A673 (cell line): Measurements from ENCODE around the gene VGLL2. TPM values are rescaled to one million over a fixed set of nuclear protein-coding genes. Genes with fewer than 3 reads are reported as not detected.

ENCODE experiments used
- BruUV-seq: library from RNA; stranded (reverse); fragments of 400-500 nt; replicated peaks from 2 replicates; lab custom pipeline; 2021; lab: Mats Ljungman, UMichigan
- CTCF ChIA-PET: fragments of 300-600 bp; sonication (Branson Sonifier 250); formaldehyde crosslinking; loops from one replicate; lab custom pipeline; 2022; ENCODE audit warnings: antibody characterized with exemption; lab: Charles Lee
- POLR2A ChIA-PET: fragments of 300-600 bp; sonication (Branson Sonifier 250); formaldehyde crosslinking; loops from one replicate; lab custom pipeline; 2022; ENCODE audit warnings: antibody characterized with exemption; ENCODE audit not compliant: low non-redundant PET; lab: Charles Lee
- DNase-seq: peaks from one replicate; pipeline ENCODE4 v3.0.0-alpha.2; 2015; ENCODE audit warnings: low spot score
- H3K27ac ChIP-seq: fragments of 200-600 bp; sonication (generic); 2 replicates; pipeline ENCODE4 v1.5.1; 2016; ENCODE audit warnings: mixed run types, low read depth, mild to moderate bottlenecking, mixed read lengths, antibody characterized with exemption, low read length; ENCODE audit not compliant: poor library complexity, severe bottlenecking
- H3K27me3 ChIP-seq: fragments of 200-600 bp; sonication (generic); replicated peaks from 2 replicates; pipeline ENCODE4 v1.6.1; 2017; ENCODE audit warnings: mixed run types, low read depth, mild to moderate bottlenecking, mixed read lengths, antibody characterized with exemption, low read length; ENCODE audit not compliant: insufficient read depth, poor library complexity
- H3K36me3 ChIP-seq: fragments of 200-600 bp; sonication (generic); 2 replicates; pipeline ENCODE4 v1.6.1; 2016; ENCODE audit warnings: mixed run types, mild to moderate bottlenecking, mixed read lengths, antibody characterized with exemption, low read length; ENCODE audit not compliant: insufficient read depth, poor library complexity, severe bottlenecking
- H3K4me1 ChIP-seq: fragments of 200-600 bp; sonication (generic); 2 replicates; pipeline ENCODE4 v1.6.1; 2017; ENCODE audit warnings: mixed run types, mild to moderate bottlenecking, mixed read lengths, antibody characterized with exemption, low read length; ENCODE audit not compliant: insufficient read depth, poor library complexity, severe bottlenecking
- H3K4me3 ChIP-seq: fragments of 200-600 bp; sonication (generic); 2 replicates; pipeline ENCODE4 v1.5.1; 2016; ENCODE audit warnings: low read depth, mixed run types, mild to moderate bottlenecking, mixed read lengths, low read length; ENCODE audit not compliant: poor library complexity, severe bottlenecking
- H3K9me3 ChIP-seq: fragments of 200-600 bp; sonication (generic); 2 replicates; pipeline ENCODE4 v1.6.1; 2016; ENCODE audit warnings: mixed run types, low read depth, mild to moderate bottlenecking, mixed read lengths, antibody characterized with exemption, low read length; ENCODE audit not compliant: poor library complexity, severe bottlenecking
- EZH2 ChIP-seq: fragments of 200-600 bp; sonication (generic); IDR thresholded peaks from 2 replicates; pipeline ENCODE4 v1.6.1; 2017; ENCODE audit warnings: borderline replicate concordance, low read depth, mild to moderate bottlenecking, mixed read lengths, antibody characterized with exemption, low read length; ENCODE audit not compliant: poor library complexity, severe bottlenecking
- intact Hi-C: fragments of 100-400 bp; cut with micrococcal nuclease; formaldehyde crosslinking; loops from one replicate; pipeline ENCODE4 v1.10.0; 2022; ENCODE audit not compliant: unreplicated experiment
- total RNA-seq: library from RNA; stranded (reverse); gene quantifications from 2 replicates; pipeline ENCODE4 v1.2.3, GENCODE V29; 2021
- TF ChIP-seq, protein P1 (sequence below): fragments of 300-800, 200-600 bp; sonication (generic); conservative IDR thresholded peaks from 2 replicates; pipeline ENCODE4 v1.5.1; 2017; ENCODE audit warnings: low read depth, mild to moderate bottlenecking, antibody characterized with exemption, low read length, moderate library complexity, mixed read lengths

The VGLL2 gene
- total RNA-seq, 1 experiment from 2014 or later: not detected

DNA sequence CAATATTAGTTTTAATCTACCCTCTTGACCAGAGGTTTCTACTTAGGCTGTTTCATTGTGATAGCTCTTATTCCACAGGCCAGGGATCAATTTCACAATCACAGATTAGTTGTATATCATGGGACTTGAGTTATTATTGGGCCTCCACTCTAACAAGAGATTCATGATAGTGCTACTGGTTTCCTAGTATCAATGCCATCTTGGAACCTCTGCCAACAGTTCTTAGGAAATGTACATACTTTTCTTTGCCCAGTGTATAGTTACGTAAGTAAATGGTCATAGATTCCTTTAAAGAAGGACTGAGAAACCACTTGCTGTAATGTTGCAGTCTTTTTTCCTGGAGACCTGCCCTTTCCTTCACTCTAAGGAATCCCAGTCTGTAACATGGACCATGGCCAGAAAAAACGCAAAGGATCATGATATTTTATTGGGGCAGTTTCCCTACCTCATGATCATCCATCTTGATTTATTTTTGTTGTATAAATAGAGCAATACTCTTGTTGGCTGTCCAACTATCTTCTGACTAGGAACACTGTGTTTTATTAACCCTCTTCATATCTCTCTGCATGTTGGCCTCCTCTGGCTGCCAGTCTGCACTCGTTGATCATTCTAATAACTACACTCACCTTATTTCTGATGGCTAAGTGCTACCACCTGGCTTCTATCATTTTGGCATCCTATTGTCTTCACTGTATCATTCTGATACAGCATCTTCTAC is 38.0 kb upstream of the VGLL2 start:
- Histone ChIP-seq H3K27me3 (no peaks in the 10 kb centered on the region), H3K9me3 (no peaks in the 10 kb centered on the region), H3K27ac (no peak overlapping the region), H3K4me1 (no peaks in the 10 kb centered on the region), H3K36me3 (no peaks in the 10 kb centered on the region), H3K4me3 (no peak overlapping the region)
- BruUV-seq: no TSS peak
- POLR2A ChIA-PET: no interaction called here
- intact Hi-C loops: no loop called here
- no peak for DNase-seq
- TF ChIP-seq EZH2: no peak
- TF ChIP-seq, protein P1, sequence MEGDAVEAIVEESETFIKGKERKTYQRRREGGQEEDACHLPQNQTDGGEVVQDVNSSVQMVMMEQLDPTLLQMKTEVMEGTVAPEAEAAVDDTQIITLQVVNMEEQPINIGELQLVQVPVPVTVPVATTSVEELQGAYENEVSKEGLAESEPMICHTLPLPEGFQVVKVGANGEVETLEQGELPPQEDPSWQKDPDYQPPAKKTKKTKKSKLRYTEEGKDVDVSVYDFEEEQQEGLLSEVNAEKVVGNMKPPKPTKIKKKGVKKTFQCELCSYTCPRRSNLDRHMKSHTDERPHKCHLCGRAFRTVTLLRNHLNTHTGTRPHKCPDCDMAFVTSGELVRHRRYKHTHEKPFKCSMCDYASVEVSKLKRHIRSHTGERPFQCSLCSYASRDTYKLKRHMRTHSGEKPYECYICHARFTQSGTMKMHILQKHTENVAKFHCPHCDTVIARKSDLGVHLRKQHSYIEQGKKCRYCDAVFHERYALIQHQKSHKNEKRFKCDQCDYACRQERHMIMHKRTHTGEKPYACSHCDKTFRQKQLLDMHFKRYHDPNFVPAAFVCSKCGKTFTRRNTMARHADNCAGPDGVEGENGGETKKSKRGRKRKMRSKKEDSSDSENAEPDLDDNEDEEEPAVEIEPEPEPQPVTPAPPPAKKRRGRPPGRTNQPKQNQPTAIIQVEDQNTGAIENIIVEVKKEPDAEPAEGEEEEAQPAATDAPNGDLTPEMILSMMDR: no peak
- CTCF ChIA-PET: no interaction called here

DNA sequence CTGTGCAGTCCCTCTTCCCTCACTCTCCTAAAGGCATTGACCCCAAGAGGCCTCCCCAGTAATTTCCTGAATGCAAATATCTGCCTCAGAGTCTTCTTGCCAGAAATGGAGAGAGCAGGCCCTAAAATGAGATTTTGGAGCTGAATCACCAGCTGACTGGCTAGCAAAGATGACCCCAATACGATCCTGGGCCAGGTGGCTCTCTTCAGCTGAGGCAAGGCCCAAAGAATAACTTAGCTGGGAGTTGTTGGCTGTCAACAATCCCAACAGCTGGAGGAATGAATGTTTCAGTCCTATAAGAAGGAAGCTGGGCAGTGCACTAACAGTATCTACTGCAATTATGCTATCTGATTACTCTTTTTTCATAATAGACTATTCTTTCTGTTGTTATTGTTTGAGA is 37.2 kb upstream of the VGLL2 start:
- CTCF ChIA-PET: no interaction called here
- Histone ChIP-seq H3K27me3 (no peaks in the 10 kb centered on the region), H3K4me1 (no peaks in the 10 kb centered on the region), H3K4me3 (no peak overlapping the region), H3K36me3 (no peaks in the 10 kb centered on the region), H3K27ac (no peak overlapping the region), H3K9me3 (no peaks in the 10 kb centered on the region)
- no peak for DNase-seq
- POLR2A ChIA-PET: no interaction called here
- intact Hi-C loops: no loop called here
- no TSS peak for BruUV-seq
- TF ChIP-seq, protein P1: no peak
- no peak for TF ChIP-seq EZH2

DNA sequence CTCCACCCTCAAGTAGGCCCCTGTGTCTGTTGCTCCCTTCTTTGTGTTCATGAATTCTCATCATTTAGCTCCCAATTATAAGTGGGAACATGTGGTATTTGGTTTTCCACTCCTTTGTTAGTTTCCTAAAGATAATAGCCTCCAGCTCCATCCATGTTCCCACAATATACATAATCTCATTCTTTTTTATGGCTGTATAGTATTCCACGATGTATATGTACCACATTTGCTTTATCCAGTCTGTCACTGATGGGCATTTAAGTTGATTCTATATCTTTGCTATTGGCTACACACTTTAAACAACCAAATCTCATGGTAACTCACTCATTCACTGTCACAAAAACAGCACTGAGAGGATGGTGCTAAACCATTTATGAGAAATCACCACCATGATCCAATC is 35.5 kb upstream of the VGLL2 start:
- TF ChIP-seq EZH2: no peak
- TF ChIP-seq, protein P1: no peak
- Histone ChIP-seq H3K4me1 (no peaks in the 10 kb centered on the region), H3K4me3 (no peak overlapping the region), H3K27ac (no peak overlapping the region), H3K36me3 (no peaks in the 10 kb centered on the region), H3K9me3 (no peaks in the 10 kb centered on the region), H3K27me3 (peaks cover 3% of the 10 kb centered on the region)
- intact Hi-C loops: no loop called here
- BruUV-seq: no TSS peak
- CTCF ChIA-PET: no interaction called here
- DNase-seq: no peak
- POLR2A ChIA-PET: no interaction called here
